K562 (cell line): ENCODE results near the gene PSMB8. TPM values are rescaled to one million over a fixed set of nuclear protein-coding genes. Genes with fewer than 3 reads are reported as not detected.

ENCODE experiments used
- ATAC-seq: fragments of 200-7000 bp; cut with Tn5 transposase; 3 replicates; pipeline ENCODE4 v1.9.1; 2020; ENCODE audit warnings: moderate library complexity
- BruUV-seq: library from RNA; stranded (reverse); fragments of 400-500 nt; replicated peaks from 2 replicates; lab custom pipeline; 2021; lab: Mats Ljungman, UMichigan
- CTCF ChIA-PET: fragments of 300-600 bp; formaldehyde crosslinking; extraction: SDS; loops from one replicate; lab custom pipeline; 2021; ENCODE audit warnings: low intra/inter-chr PET ratio; lab: Yijun Ruan, JAX
- POLR2A ChIA-PET: fragments of 300-600, 350-650 bp; sonication (Branson Sonifier 250); formaldehyde crosslinking; extraction: SDS; loops from one replicate; lab custom pipeline; 2021; ENCODE audit warnings: antibody characterized with exemption, inconsistent platforms; lab: Yijun Ruan, JAX
- DNase-seq, 4 experiments: peaks; one replicate each; pipeline versions ENCODE4 v3.0.0 to v3.0.0-alpha.2; 2011 to 2018; ENCODE audit warnings: low spot score in 3 of 4, mixed read lengths in 3 of 4; ENCODE audit errors: extremely low read depth in 1 of 4
- FAIRE-seq: peaks from 2 replicates; lab custom pipeline; 2011; peaks lifted over from hg19 to GRCh38; lab: Jason Lieb, UNC
- H2AFZ ChIP-seq: 2 replicates; pipeline ENCODE4 v1.6.0; 2011; ENCODE audit warnings: low read depth, low read length, control low read depth, inconsistent platforms
- H3K27ac ChIP-seq: fragments of 200-600 bp; 3 replicates; pipeline ENCODE4 v1.8.0; 2011; ENCODE audit warnings: low read depth, mild to moderate bottlenecking, control low read depth, inconsistent platforms, low read length, moderate library complexity, mixed read lengths; ENCODE audit errors: extremely low read depth
- H3K27me3 ChIP-seq, 2 experiments: fragments of 300-600 bp in 1 of 2; 2 replicates in 1 of 2; 3 replicates in 1 of 2; pipeline versions ENCODE4 v1.6.0 to v1.8.0; 2011; ENCODE audit warnings: inconsistent platforms in 2 of 2, low read length in 2 of 2, mild to moderate bottlenecking in 1 of 2, mixed read lengths in 1 of 2, moderate library complexity in 1 of 2; ENCODE audit not compliant: control insufficient read depth in 2 of 2, insufficient read depth in 2 of 2
- H3K36me3 ChIP-seq: fragments of 300-600 bp; 3 replicates; pipeline ENCODE4 v1.8.0; 2011; ENCODE audit warnings: mild to moderate bottlenecking, low read length, inconsistent platforms; ENCODE audit not compliant: control insufficient read depth, insufficient read depth
- H3K4me1 ChIP-seq, 2 experiments: fragments of 200-600 bp in 1 of 2; replicated peaks in 1 of 2; 2 replicates in 1 of 2; 3 replicates in 1 of 2; pipeline versions ENCODE4 v1.5.1 to v1.8.0; 2011; ENCODE audit warnings: inconsistent platforms in 2 of 2, low read length in 2 of 2, mild to moderate bottlenecking in 1 of 2, mixed read lengths in 1 of 2, moderate library complexity in 1 of 2; ENCODE audit not compliant: control insufficient read depth in 2 of 2, insufficient read depth in 2 of 2
- H3K4me2 ChIP-seq: 2 replicates; pipeline ENCODE4 v1.6.1; 2011; ENCODE audit warnings: low read length, control low read depth, inconsistent platforms, mixed read lengths; ENCODE audit not compliant: insufficient read depth
- H3K4me3 ChIP-seq: fragments of 200-600 bp; sonication (generic), shearing (Covaris generic); 2 replicates; pipeline ENCODE4 v1.5.1; 2016; ENCODE audit warnings: control low read depth, inconsistent platforms
- H3K79me2 ChIP-seq: fragments of 200-600 bp; 3 replicates; pipeline ENCODE4 v1.8.0; 2011; ENCODE audit warnings: low read length, inconsistent platforms; ENCODE audit not compliant: control insufficient read depth, insufficient read depth
- H3K9ac ChIP-seq, 2 experiments: 2 replicates each; pipeline versions ENCODE4 v1.6.0 to v1.6.1; 2011; ENCODE audit warnings: low read depth in 2 of 2, low read length in 2 of 2, control low read depth in 1 of 2, inconsistent platforms in 1 of 2, mild to moderate bottlenecking in 1 of 2, mixed read lengths in 1 of 2; ENCODE audit not compliant: insufficient read depth in 1 of 2
- H3K9me1 ChIP-seq: one replicate; pipeline ENCODE4 v1.6.0; 2011; ENCODE audit warnings: inconsistent platforms, mild to moderate bottlenecking, low read length, moderate library complexity; ENCODE audit not compliant: control insufficient read depth, insufficient read depth
- H3K9me3 ChIP-seq: replicated peaks from 2 replicates; pipeline ENCODE4 v1.5.1; 2011; ENCODE audit warnings: low read depth, low read length, inconsistent platforms; ENCODE audit not compliant: control insufficient read depth, insufficient read depth
- H4K20me1 ChIP-seq: replicated peaks from 2 replicates; pipeline ENCODE4 v1.6.1; 2011; ENCODE audit warnings: low read length, inconsistent platforms, mixed read lengths; ENCODE audit not compliant: control insufficient read depth, insufficient read depth
- HSF4 ChIP-seq: fragments of 250-450 bp; sonication (Bioruptor Pico); IDR thresholded peaks from 2 replicates; pipeline ENCODE4 v2.1.2; 2022; ENCODE audit warnings: mild to moderate bottlenecking, moderate library complexity, borderline replicate concordance
- NEUROD1 ChIP-seq: fragments of 150-350 bp; IDR thresholded peaks from 2 replicates; pipeline ENCODE4 v1.6.1; 2014; ENCODE audit warnings: borderline replicate concordance, low read length, low read depth; ENCODE audit not compliant: partially characterized antibody
- SAFB ChIP-seq: fragments of 200-400 bp; formaldehyde crosslinking; IDR thresholded peaks from 2 replicates; pipeline ENCODE4 v1.6.1; 2017; ENCODE audit warnings: low read depth, low read length, borderline replicate concordance
- SMAD3 ChIP-seq: fragments of 450-650 bp; formaldehyde crosslinking; conservative IDR thresholded peaks from 2 replicates; pipeline ENCODE4 v1.4.0; 2020; ENCODE audit warnings: mild to moderate bottlenecking
- STAT5A ChIP-seq: IDR thresholded peaks from 2 replicates; pipeline ENCODE4 v1.6.1; 2012; ENCODE audit warnings: low read length, inconsistent platforms, borderline replicate concordance
- ZFP30 ChIP-seq: fragments of 250-450 bp; sonication (Bioruptor Pico); IDR thresholded peaks from 2 replicates; pipeline ENCODE4 v1.8.0; 2022; ENCODE audit warnings: moderate library complexity, mild to moderate bottlenecking, inconsistent platforms, borderline replicate concordance
- ZNF561 ChIP-seq: fragments of 450-650 bp; formaldehyde crosslinking; conservative IDR thresholded peaks from 2 replicates; pipeline ENCODE4 v1.4.0; 2020; ENCODE audit warnings: mild to moderate bottlenecking, moderate library complexity
- WGBS: fragments of 100-300 bp; shearing (Covaris generic); methylation state at CpG from one replicate; pipeline ENCODE4 v1.1.6; 2016; ENCODE audit warnings: low coverage, mixed read lengths; ENCODE audit not compliant: insufficient coverage; ENCODE audit errors: missing lambda C conversion rate; 5-methylcytosine and 5-hydroxymethylcytosine counted together
- in situ Hi-C: fragments of 300-500 bp; cut with MboI; formaldehyde crosslinking; loops from 4 replicates; pipeline ENCODE4 v1.15.0; 2018; ENCODE audit warnings: inconsistent platforms, mixed read lengths
- intact Hi-C: fragments of 100-400 bp; cut with micrococcal nuclease; formaldehyde crosslinking; loops from 2 replicates; pipeline ENCODE4 v1.14.2; 2022
- polyA plus RNA-seq, 8 experiments: library from polyadenylated mRNA; depleted of rRNA in 4 of 8; stranded (reverse) in 5 of 8; unstranded in 3 of 8; fragments of >200 nt; fragmentation: Nextera tagmentation in 2 of 8; fragmentation: Illumina TruSeq in 1 of 8; extraction: Ambion mirVana in 2 of 8; extraction: Trizol in 1 of 8; gene quantifications; 2 replicates each; pipeline versions ENCODE4 v1.2.1 to v1.2.3, GENCODE V29; 2011 to 2014; ENCODE audit warnings: inconsistent platforms in 1 of 8, missing spikeins in 1 of 8
- total RNA-seq, 7 experiments: library from RNA; depleted of rRNA in 6 of 7; stranded (reverse); fragments of >200 nt in 6 of 7; fragmentation: Illumina TruSeq in 2 of 7; extraction: Trizol in 2 of 7; gene quantifications; 2 replicates each; pipeline versions ENCODE4 v1.2.1 to v1.2.3, GENCODE V29; 2011 to 2021; ENCODE audit warnings: low replicate concordance in 1 of 7
- TF ChIP-seq, protein P1 (sequence below): conservative IDR thresholded peaks from 2 replicates; pipeline ENCODE4 v1.6.1; 2011; ENCODE audit warnings: low read depth, mild to moderate bottlenecking, low read length; ENCODE audit not compliant: control insufficient read depth
- TF ChIP-seq, protein P2 (sequence below): fragments of 450-650 bp; formaldehyde crosslinking; IDR thresholded peaks from 2 replicates; pipeline ENCODE4 v1.4.0; 2020; ENCODE audit warnings: mild to moderate bottlenecking, moderate library complexity

Gene PSMB8
- total and polyA plus RNA-seq, 9 of the 15 experiments (the other 6 are each of a cell fraction or from before 2014, with no cell fraction given), result 0.71 to 4.0 (median 2.4) TPM

DNA sequence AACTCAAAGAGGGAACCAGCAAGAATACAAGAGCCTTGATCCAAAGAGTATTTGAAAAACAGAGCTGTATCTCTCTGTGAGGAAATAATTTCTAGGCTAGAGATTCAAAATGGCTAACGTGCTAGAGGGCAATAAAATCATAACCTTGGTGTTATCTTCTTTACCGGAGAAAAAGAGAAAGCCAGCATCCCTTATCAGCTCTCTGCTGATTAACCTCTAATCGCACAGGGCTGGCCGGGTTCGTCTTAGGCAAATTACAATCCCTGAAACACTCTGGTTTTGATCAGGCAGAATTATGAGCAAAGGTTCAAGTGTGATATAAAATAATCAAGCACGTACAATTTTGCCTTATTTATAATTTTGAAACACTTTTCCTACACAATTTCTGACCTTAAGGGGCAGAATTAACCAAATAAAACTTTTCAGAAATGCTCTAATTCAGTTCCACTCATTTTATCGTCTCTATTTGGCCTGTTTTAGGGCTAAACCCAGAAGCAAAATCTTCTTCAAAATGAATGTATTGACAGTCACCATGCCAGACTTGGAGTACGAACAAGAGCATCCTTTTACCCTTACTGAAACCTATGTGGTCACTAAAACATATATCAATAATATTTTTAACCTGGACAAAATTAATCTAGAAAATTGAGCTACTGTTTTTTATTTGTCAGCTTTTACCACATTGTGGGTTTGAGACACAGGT, 23.9 kb upstream of the PSMB8 start:
- no TSS peak for BruUV-seq
- no peaks in the 10 kb centered on the region for H4K20me1 ChIP-seq
- ChIA-PET POLR2A (interaction anchor here (0.6 to 4.5 kb wide), 14 partner anchors 8 to 462 kb away, joined by 3 to 17 read pairs (median 4); partner anchors contain the start of genes PSMB9, TAP1 and TAP2), CTCF (interaction anchor here (0.6 to 3.8 kb wide), 18 partner anchors 8 to 648 kb away, joined by 3 to 66 read pairs (median 4); partner anchors contain the start of genes PSMB8, PSMB9, TAP1 and TAP2)
- H3K9ac ChIP-seq, result no peak overlapping the region
- 2% methylated on average over 8 of the region's 8 CpGs for WGBS
- H3K4me2 ChIP-seq, result no peak overlapping the region
- FAIRE-seq (peak; percentile 63), ATAC-seq (peak; percentile 54), DNase-seq (no peak)
- intact Hi-C loops, result loop anchor here (1.0 to 5.0 kb wide), 5 partner anchors 29 to 453 kb away; partner anchors contain the start of gene TAP2
- TF ChIP-seq, protein P1, sequence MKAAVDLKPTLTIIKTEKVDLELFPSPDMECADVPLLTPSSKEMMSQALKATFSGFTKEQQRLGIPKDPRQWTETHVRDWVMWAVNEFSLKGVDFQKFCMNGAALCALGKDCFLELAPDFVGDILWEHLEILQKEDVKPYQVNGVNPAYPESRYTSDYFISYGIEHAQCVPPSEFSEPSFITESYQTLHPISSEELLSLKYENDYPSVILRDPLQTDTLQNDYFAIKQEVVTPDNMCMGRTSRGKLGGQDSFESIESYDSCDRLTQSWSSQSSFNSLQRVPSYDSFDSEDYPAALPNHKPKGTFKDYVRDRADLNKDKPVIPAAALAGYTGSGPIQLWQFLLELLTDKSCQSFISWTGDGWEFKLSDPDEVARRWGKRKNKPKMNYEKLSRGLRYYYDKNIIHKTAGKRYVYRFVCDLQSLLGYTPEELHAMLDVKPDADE, result no peak
- TF ChIP-seq HSF4 (CRISPR knock-in tag), result no peak
- TF ChIP-seq SMAD3 (CRISPR knock-in tag), result no peak
- no peak for TF ChIP-seq NEUROD1
- TF ChIP-seq ZNF561 (CRISPR knock-in tag), result no peak
- no peak for TF ChIP-seq ZFP30 (CRISPR knock-in tag)
- no peak for TF ChIP-seq SAFB
- TF ChIP-seq, protein P2, sequence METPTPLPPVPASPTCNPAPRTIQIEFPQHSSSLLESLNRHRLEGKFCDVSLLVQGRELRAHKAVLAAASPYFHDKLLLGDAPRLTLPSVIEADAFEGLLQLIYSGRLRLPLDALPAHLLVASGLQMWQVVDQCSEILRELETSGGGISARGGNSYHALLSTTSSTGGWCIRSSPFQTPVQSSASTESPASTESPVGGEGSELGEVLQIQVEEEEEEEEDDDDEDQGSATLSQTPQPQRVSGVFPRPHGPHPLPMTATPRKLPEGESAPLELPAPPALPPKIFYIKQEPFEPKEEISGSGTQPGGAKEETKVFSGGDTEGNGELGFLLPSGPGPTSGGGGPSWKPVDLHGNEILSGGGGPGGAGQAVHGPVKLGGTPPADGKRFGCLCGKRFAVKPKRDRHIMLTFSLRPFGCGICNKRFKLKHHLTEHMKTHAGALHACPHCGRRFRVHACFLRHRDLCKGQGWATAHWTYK (CRISPR knock-in tag), result no peak
- TF ChIP-seq STAT5A, result no peak
- H3K36me3 ChIP-seq, result no peaks in the 10 kb centered on the region
- H2AFZ ChIP-seq, result no peak overlapping the region
- no peak overlapping the region for H3K27ac ChIP-seq
- H3K79me2 ChIP-seq, result no peaks in the 10 kb centered on the region
- H3K9me1 ChIP-seq, result no peaks in the 10 kb centered on the region
- H3K27me3 ChIP-seq, result peaks cover 15 to 18% of the 10 kb centered on the region in 2 experiments; a peak in 4 of 5 replicates
- in situ Hi-C loops, result no loop called here
- H3K4me3 ChIP-seq, result no peak overlapping the region
- no peaks in the 10 kb centered on the region for H3K9me3 ChIP-seq
- no peaks in the 10 kb centered on the region for H3K4me1 ChIP-seq
